SK-N-SH treated with all-trans-retinoic acid at 6 μM for 48 hours (cell line): ENCODE results near the gene ZFAND3.

ENCODE experiments used
- POU6F1 ChIP-seq: fragments of 250-450 bp; sonication (Bioruptor Pico); IDR thresholded peaks from 2 replicates; pipeline ENCODE4 v1.8.0; 2021; ENCODE audit warnings: low read depth, mild to moderate bottlenecking, moderate library complexity, borderline replicate concordance
- RARB ChIP-seq: fragments of 250-450 bp; sonication (Bioruptor Pico); IDR thresholded peaks from 2 replicates; pipeline ENCODE4 v1.8.0; 2021; ENCODE audit warnings: mild to moderate bottlenecking, moderate library complexity
- TCF4 ChIP-seq: fragments of 250-450 bp; sonication (Bioruptor Pico); IDR thresholded peaks from 2 replicates; pipeline ENCODE4 v1.8.0; 2021; ENCODE audit warnings: mild to moderate bottlenecking, moderate library complexity, borderline replicate concordance
- TSHZ2 ChIP-seq: fragments of 250-450 bp; sonication (Bioruptor Pico); IDR thresholded peaks from 2 replicates; pipeline ENCODE4 v1.5.0; 2020; ENCODE audit warnings: mild to moderate bottlenecking, moderate library complexity

- TF ChIP-seq RARB (CRISPR knock-in tag): no peak
- no peak for TF ChIP-seq TSHZ2 (CRISPR knock-in tag)
- no peak for TF ChIP-seq POU6F1 (CRISPR knock-in tag)
- TF ChIP-seq TCF4 (CRISPR knock-in tag): no peak
These were observed 285.5 kb downstream of the ZFAND3 start for GRCh38 chr6:38105066-38105465.
